AG09309 (cell line): ENCODE results near the gene ENTPD8.

Experiments used
- DNase-seq: peaks from one replicate; pipeline ENCODE4 v3.0.0-alpha.2; 2010; ENCODE audit warnings: low read depth
- H3K4me3 ChIP-seq: 2 replicates; pipeline ENCODE4 v1.5.1; 2011; ENCODE audit warnings: mild to moderate bottlenecking, low read depth, low read length, moderate library complexity; ENCODE audit not compliant: control insufficient read depth
- CTCF ChIP-seq: IDR thresholded peaks from 2 replicates; pipeline ENCODE4 v1.5.1; 2011; ENCODE audit warnings: mild to moderate bottlenecking, low read depth, low read length, inconsistent platforms; ENCODE audit not compliant: insufficient read depth, control insufficient read depth; ENCODE audit errors: missing control alignments

The ENTPD8 gene

DNA sequence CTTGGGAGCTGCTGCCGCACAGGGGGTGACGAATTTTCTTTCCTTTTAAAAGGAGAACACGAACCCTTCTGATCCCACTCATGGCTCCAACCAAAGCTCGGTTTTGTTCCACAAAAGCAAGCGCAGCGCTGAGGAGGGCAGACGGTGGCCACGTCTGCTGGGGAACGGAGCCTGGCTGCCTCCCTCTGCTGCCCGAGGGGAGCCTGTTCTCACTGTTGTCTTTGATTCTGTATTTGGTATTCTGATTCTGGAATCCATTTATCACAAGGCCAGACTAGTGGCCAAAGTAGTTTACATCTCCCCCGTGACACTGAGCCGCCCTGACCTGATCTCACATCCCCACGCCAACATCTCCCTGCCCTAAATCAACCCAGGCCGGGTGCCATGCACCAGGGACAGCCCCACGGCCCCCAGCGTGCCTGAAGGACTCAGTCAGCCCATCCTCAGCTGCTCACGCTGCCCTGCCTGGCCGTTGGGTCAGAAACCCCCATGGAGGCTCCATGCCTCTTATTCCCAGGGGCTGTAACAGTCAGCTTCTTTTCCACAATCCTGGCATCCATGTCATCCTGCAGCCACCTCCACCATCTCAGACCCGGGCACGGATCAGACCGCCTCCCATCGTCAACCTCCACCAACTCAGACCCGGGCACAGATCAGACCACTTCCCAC, 24.7 kb upstream of the ENTPD8 start:
- no peak for DNase-seq
- TF ChIP-seq CTCF, result no peak
- H3K4me3 ChIP-seq, result no peak overlapping the region

GRCh38 chr9:137465000-137465719, 24.0 kb upstream of the ENTPD8 start:
- H3K4me3 ChIP-seq, result no peak overlapping the region
- no peak for TF ChIP-seq CTCF

GRCh38 chr9:137464291-137464999, 23.3 kb upstream of the ENTPD8 start:
- TF ChIP-seq CTCF, result no peak
- no peak overlapping the region for H3K4me3 ChIP-seq
- no peak for DNase-seq

More at GRCh38 chr9:137465000-137465719, 24.0 kb upstream of the ENTPD8 start:
- DNase-seq, result no peak

- TF ChIP-seq CTCF, result no peak
- DNase-seq, result no peak
Measured at GRCh38 chr9:137463931-137464290, 22.8 kb upstream of the ENTPD8 start.

GRCh38 chr9:137462986-137463930, 22.1 kb upstream of the ENTPD8 start:
- TF ChIP-seq CTCF, result no peak
- H3K4me3 ChIP-seq, result no peak overlapping the region
- no peak for DNase-seq

More at GRCh38 chr9:137463931-137464290, 22.8 kb upstream of the ENTPD8 start:
- no peak overlapping the region for H3K4me3 ChIP-seq
